Esophagus squamous epithelium (tissue), 4 donors: ENCODE measurements around the gene CD6.

Source experiments
- CTCF ChIP-seq, 6 experiments: fragments of 450-650 bp in 4 of 6; fragments of 200-600 bp in 2 of 6; sonication (generic) in 2 of 6; IDR thresholded peaks; one replicate each; pipeline ENCODE4 v1.5.1; 2016 to 2019; ENCODE audit warnings: antibody characterized with exemption in 6 of 6, mild to moderate bottlenecking in 4 of 6, moderate library complexity in 4 of 6
- POLR2A ChIP-seq, 4 donors: fragments of 450-650 bp; IDR thresholded peaks; one replicate each; pipeline ENCODE4 v1.6.1; 2017; ENCODE audit warnings: antibody characterized with exemption in 4 of 4, mild to moderate bottlenecking in 4 of 4, moderate library complexity in 3 of 4

DNA sequence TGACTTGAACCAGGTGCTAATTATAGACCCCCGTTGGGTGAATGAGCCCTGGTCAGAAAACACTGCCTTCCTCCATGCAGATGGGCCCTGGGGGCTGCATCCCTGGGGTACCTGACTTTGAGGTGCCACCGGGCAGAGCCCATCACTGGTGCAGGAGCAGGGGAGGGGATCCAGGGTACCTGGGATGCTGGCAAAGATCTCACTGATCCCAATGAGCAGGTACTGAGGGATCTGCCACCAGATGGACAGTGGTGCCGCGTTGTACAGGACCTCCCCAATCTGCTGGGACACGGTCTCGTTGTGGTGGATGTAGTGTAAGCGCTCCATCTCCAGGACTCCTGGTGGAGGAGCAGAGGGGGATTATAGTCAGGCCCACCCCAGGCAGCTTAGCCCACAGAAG, 32.2 kb upstream of the CD6 start:
- TF ChIP-seq POLR2A (IDR thresholded peaks at IDR 0.05) (no peak), CTCF (IDR thresholded peaks at IDR 0.05) (no peak)
